Measurements from ENCODE around the gene PARD3.
"Not testable (repeated sequence)": the region's sequence is repeated elsewhere in the genome, so short reads cannot be mapped to it uniquely, and the experiment has no call there.

Gene PARD3

GRCh38 chr10:34094961-34095360, 720.1 kb downstream of the PARD3 start:
- DNase-seq (ENCODE audit: low read depth in 2 of 2, low spot score in 1 of 2), result no peak

GRCh38 chr10:34094146-34094696, 720.9 kb downstream of the PARD3 start:
- no peak for DNase-seq (ENCODE audit: low read depth in 2 of 2, low spot score in 1 of 2)

GRCh38 chr10:34092891-34093290, 722.2 kb downstream of the PARD3 start:
- DNase-seq (ENCODE audit: low read depth in 2 of 2, low spot score in 1 of 2), result no peak

GRCh38 chr10:34091635-34092195, 723.4 kb downstream of the PARD3 start:
- no peak for DNase-seq (ENCODE audit: low read depth in 2 of 2, low spot score in 1 of 2)

GRCh38 chr10:34089253-34089652, 725.8 kb downstream of the PARD3 start:
- no peak for DNase-seq (ENCODE audit: low read depth in 2 of 2, low spot score in 1 of 2)

- no peak for DNase-seq (ENCODE audit: low read depth in 2 of 2, low spot score in 1 of 2)
Observed at GRCh38 chr10:34088208-34088794, 726.8 kb downstream of the PARD3 start.

- no peak for DNase-seq (ENCODE audit: low read depth in 2 of 2, low spot score in 1 of 2)
Observed at GRCh38 chr10:34087095-34087418, 728.0 kb downstream of the PARD3 start.

GRCh38 chr10:34083567-34083966, 731.5 kb downstream of the PARD3 start:
- DNase-seq (ENCODE audit: low read depth in 2 of 2, low spot score in 1 of 2), result no peak

GRCh38 chr10:34081948-34082347, 733.1 kb downstream of the PARD3 start:
- no peak for DNase-seq (ENCODE audit: low read depth in 2 of 2, low spot score in 1 of 2)

GRCh38 chr10:34081347-34081743, 733.8 kb downstream of the PARD3 start:
- no peak for DNase-seq (ENCODE audit: low read depth in 2 of 2, low spot score in 1 of 2)

GRCh38 chr10:34080485-34081346, 734.4 kb downstream of the PARD3 start:
- DNase-seq (ENCODE audit: low read depth in 2 of 2, low spot score in 1 of 2), result no peak

- no peak for DNase-seq (ENCODE audit: low read depth in 2 of 2, low spot score in 1 of 2)
Observed at GRCh38 chr10:34079702-34080484, 735.2 kb downstream of the PARD3 start.

- DNase-seq (ENCODE audit: low read depth in 2 of 2, low spot score in 1 of 2), result no peak
Observed at GRCh38 chr10:34078745-34079470, 736.2 kb downstream of the PARD3 start.

GRCh38 chr10:34078017-34078744, 736.9 kb downstream of the PARD3 start:
- no peak for DNase-seq (ENCODE audit: low read depth in 2 of 2, low spot score in 1 of 2)

- no peak for DNase-seq (ENCODE audit: low read depth in 2 of 2, low spot score in 1 of 2)
Observed at GRCh38 chr10:34076443-34076842, 738.7 kb downstream of the PARD3 start.

GRCh38 chr10:34075254-34075926, 739.7 kb downstream of the PARD3 start:
- no peak for DNase-seq (ENCODE audit: low read depth in 2 of 2, low spot score in 1 of 2)

- no peak for DNase-seq (ENCODE audit: low read depth in 2 of 2, low spot score in 1 of 2)
Observed at GRCh38 chr10:34074051-34074450, 741.0 kb downstream of the PARD3 start.

GRCh38 chr10:34067741-34068140, 747.4 kb downstream of the PARD3 start:
- not testable (repeated sequence) for DNase-seq (ENCODE audit: low read depth in 2 of 2, low spot score in 1 of 2)

GRCh38 chr10:34063592-34063991, 751.5 kb downstream of the PARD3 start:
- no peak for DNase-seq (ENCODE audit: low read depth in 2 of 2, low spot score in 1 of 2)

- no peak for DNase-seq (ENCODE audit: low read depth in 2 of 2, low spot score in 1 of 2)
Observed at GRCh38 chr10:34061841-34062240, 753.3 kb downstream of the PARD3 start.

Measured in stimulated activated CD8-positive, alpha-beta memory T cell treated with anti-CD3 and anti-CD28 coated beads, Interleukin-4, amount 100 ng/mL, for 1 hour (primary cell).